Natural killer cell (primary cell): Measurements from ENCODE around the gene RSPO1. TPM values are rescaled to one million over a fixed set of nuclear protein-coding genes. Genes with fewer than 3 reads are reported as not detected.

Experiments used
- ATAC-seq, 3 donors: fragments of 150-1000 bp in 2 of 3; fragments of 200-7000 bp in 1 of 3; cut with Tn5 transposase; 1 replicate in 1 of 3; 2 replicates in 2 of 3; pipeline ENCODE4 v1.10.0; 2021; ENCODE audit warnings: mild to moderate bottlenecking in 2 of 3, moderate library complexity in 2 of 3
- DNase-seq, 2 donors: peaks; one replicate each; pipeline versions ENCODE4 v3.0.0 to v3.0.0-alpha.2; 2013 to 2021; ENCODE audit warnings: mixed read lengths in 1 of 2
- H3K27ac ChIP-seq: one replicate; pipeline ENCODE4 v1.5.1; 2013; ENCODE audit warnings: mild to moderate bottlenecking, low read length
- H3K27me3 ChIP-seq: one replicate; pipeline ENCODE4 v1.6.1; 2013; ENCODE audit warnings: low read length; ENCODE audit not compliant: control insufficient read depth, insufficient read depth
- H3K36me3 ChIP-seq: one replicate; pipeline ENCODE4 v1.6.1; 2013; ENCODE audit warnings: low read length; ENCODE audit not compliant: control insufficient read depth, insufficient read depth
- H3K4me1 ChIP-seq: one replicate; pipeline ENCODE4 v1.6.1; 2013; ENCODE audit warnings: low read length; ENCODE audit not compliant: control insufficient read depth, insufficient read depth
- H3K4me3 ChIP-seq: one replicate; pipeline ENCODE4 v1.5.1; 2013; ENCODE audit warnings: low read length
- H3K9me3 ChIP-seq: one replicate; pipeline ENCODE4 v1.6.1; 2013; ENCODE audit warnings: low read length; ENCODE audit not compliant: control insufficient read depth, insufficient read depth
- H3K27ac Mint-ChIP-seq, 2 donors: one replicate each; pipeline ENCODE4 v1.8.0; 2022; ENCODE audit warnings: mild to moderate bottlenecking in 2 of 2, mixed read lengths in 2 of 2, moderate library complexity in 1 of 2
- H3K27me3 Mint-ChIP-seq, 2 donors: one replicate each; pipeline ENCODE4 v1.8.0; 2022; ENCODE audit warnings: low read depth in 2 of 2, mixed read lengths in 2 of 2
- H3K36me3 Mint-ChIP-seq: one replicate; pipeline ENCODE4 v1.8.0; 2022; ENCODE audit warnings: mixed read lengths
- H3K4me1 Mint-ChIP-seq, 2 donors: one replicate each; pipeline ENCODE4 v1.8.0; 2022; ENCODE audit warnings: mixed read lengths in 2 of 2
- H3K4me3 Mint-ChIP-seq: one replicate; pipeline ENCODE4 v1.8.0; 2022; ENCODE audit warnings: mild to moderate bottlenecking, moderate library complexity, mixed read lengths
- H3K9me3 Mint-ChIP-seq, 2 donors: one replicate each; pipeline ENCODE4 v1.8.0; 2022; ENCODE audit warnings: mixed read lengths in 2 of 2
- WGBS: methylation state at CpG from one replicate; pipeline ENCODE4 v1.1.7; 2013; ENCODE audit warnings: missing lambda C conversion rate; ENCODE audit not compliant: insufficient coverage; 5-methylcytosine and 5-hydroxymethylcytosine counted together
- intact Hi-C: fragments of 100-400 bp; cut with micrococcal nuclease; formaldehyde crosslinking; loops from one replicate; pipeline ENCODE4 v1.14.2; 2022
- total RNA-seq, 4 donors: library from RNA; stranded (reverse); fragments of 120-200 nt in 1 of 4; gene quantifications; one replicate each; pipeline versions ENCODE4 v1.2.3 to v1.2.4, GENCODE V29; 2013 to 2022
- TF ChIP-seq, protein P1 (sequence below): fragments of 200-600 bp; IDR thresholded peaks from one replicate; pipeline ENCODE4 v1.8.0; 2022; ENCODE audit warnings: antibody characterized with exemption

The RSPO1 gene
- total RNA-seq, 3 donors from 2014 or later (not counting 1 experiment from before 2014, with no cell fraction given) = not detected

DNA sequence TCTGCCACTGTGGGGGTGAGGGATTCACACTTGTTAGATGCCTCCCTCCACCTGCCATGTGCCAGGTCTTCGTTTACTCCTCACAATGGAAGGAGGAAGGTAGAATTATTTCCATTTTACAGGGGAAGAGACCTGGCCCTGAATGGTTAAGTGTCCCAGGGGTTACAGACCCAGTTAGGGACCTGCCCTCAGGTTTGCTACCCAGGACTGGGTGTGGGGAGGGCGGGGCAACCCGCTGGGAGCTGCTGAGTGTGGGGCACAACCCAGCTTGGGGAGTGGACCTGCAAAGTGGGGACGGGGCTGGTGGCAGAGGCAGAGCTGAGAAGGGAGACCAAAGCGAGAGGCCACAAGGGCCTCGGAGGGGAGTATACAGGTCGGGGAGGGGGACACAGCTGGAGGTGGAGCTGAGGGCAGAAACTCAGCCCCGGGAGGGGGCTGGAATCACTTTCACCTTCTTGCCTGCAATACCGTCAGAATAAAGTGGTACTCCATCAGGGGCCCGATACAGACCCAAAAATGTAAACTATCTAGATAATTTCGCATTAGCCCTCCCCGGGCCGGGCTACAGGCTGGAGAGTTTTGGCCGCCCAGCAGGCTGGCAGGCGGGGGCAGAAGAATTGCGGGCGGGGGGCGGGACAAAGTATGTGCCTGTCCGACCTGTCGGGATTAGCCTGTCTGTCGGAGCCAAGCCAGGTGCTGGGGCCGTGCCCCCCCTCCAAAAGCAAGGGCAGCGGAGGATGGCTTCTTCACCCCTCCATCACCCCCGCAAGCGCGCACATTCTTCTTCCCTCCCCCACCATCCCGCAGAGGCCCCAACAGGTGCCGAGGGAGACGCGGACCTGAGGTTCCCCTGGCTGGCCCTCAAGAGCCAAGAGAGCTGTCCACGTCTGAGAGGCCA lies 1.4 kb downstream of the RSPO1 start:
- DNase-seq = no peak
- no peak overlapping the region for H3K27ac Mint-ChIP-seq
- Histone ChIP-seq H3K4me3 (no peak overlapping the region), H3K4me1 (peaks cover 7% of the 10 kb centered on the region), H3K9me3 (no peaks in the 10 kb centered on the region), H3K27ac (no peak overlapping the region), H3K36me3 (no peaks in the 10 kb centered on the region), H3K27me3 (peaks cover 22% of the 10 kb centered on the region)
- intact Hi-C loops = no loop called here
- H3K27me3 Mint-ChIP-seq = peaks cover 54 to 80% of the 10 kb centered on the region in 2 donors
- H3K36me3 Mint-ChIP-seq = no peaks in the 10 kb centered on the region
- no peak overlapping the region for H3K4me3 Mint-ChIP-seq
- H3K9me3 Mint-ChIP-seq = no peaks in the 10 kb centered on the region
- no peak for ATAC-seq
- H3K4me1 Mint-ChIP-seq = peaks cover 0 to 5% of the 10 kb centered on the region in 2 donors
- TF ChIP-seq, protein P1, sequence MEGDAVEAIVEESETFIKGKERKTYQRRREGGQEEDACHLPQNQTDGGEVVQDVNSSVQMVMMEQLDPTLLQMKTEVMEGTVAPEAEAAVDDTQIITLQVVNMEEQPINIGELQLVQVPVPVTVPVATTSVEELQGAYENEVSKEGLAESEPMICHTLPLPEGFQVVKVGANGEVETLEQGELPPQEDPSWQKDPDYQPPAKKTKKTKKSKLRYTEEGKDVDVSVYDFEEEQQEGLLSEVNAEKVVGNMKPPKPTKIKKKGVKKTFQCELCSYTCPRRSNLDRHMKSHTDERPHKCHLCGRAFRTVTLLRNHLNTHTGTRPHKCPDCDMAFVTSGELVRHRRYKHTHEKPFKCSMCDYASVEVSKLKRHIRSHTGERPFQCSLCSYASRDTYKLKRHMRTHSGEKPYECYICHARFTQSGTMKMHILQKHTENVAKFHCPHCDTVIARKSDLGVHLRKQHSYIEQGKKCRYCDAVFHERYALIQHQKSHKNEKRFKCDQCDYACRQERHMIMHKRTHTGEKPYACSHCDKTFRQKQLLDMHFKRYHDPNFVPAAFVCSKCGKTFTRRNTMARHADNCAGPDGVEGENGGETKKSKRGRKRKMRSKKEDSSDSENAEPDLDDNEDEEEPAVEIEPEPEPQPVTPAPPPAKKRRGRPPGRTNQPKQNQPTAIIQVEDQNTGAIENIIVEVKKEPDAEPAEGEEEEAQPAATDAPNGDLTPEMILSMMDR = no peak
- WGBS = 6% methylated on average over 30 of the region's 31 CpGs

DNA sequence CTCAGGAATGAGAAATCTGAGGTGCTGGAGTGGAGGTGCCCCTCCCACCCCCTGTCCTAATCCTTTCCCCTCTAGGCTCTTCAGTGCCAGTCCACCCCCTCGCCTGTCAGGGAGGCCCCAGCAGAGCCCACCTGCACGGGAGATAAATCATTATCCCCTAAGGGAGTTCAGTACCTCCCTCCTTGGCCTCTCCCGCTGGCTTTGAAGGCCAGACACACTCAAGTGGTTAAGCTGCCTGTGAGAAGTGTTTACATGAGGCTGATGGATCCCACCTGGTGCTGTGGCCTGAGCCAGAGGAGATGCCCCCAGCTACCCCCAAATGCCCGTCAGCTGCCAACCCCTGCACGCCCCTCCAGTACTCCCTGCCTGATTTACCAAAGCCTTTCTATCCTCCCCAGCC lies 3.7 kb downstream of the RSPO1 start:
- 57% methylated on average over 4 of the region's 5 CpGs for WGBS
- peaks cover 0 to 5% of the 10 kb centered on the region in 2 donors for H3K4me1 Mint-ChIP-seq
- H3K4me3 Mint-ChIP-seq = no peak overlapping the region
- no peaks in the 10 kb centered on the region for H3K9me3 Mint-ChIP-seq
- intact Hi-C loops = no loop called here
- TF ChIP-seq, protein P1 = no peak
- no peak overlapping the region for H3K27ac ChIP-seq
- peaks cover 59 to 77% of the 10 kb centered on the region in 2 donors for H3K27me3 Mint-ChIP-seq
- H3K36me3 Mint-ChIP-seq = no peaks in the 10 kb centered on the region
- ATAC-seq (no peak), DNase-seq (no peak)
- H3K36me3 ChIP-seq = no peaks in the 10 kb centered on the region
- H3K4me3 ChIP-seq = no peak overlapping the region
- peaks cover 7% of the 10 kb centered on the region for H3K4me1 ChIP-seq
- H3K27ac Mint-ChIP-seq = no peak overlapping the region
- H3K27me3 ChIP-seq = peaks cover 22% of the 10 kb centered on the region
- H3K9me3 ChIP-seq = no peaks in the 10 kb centered on the region

DNA sequence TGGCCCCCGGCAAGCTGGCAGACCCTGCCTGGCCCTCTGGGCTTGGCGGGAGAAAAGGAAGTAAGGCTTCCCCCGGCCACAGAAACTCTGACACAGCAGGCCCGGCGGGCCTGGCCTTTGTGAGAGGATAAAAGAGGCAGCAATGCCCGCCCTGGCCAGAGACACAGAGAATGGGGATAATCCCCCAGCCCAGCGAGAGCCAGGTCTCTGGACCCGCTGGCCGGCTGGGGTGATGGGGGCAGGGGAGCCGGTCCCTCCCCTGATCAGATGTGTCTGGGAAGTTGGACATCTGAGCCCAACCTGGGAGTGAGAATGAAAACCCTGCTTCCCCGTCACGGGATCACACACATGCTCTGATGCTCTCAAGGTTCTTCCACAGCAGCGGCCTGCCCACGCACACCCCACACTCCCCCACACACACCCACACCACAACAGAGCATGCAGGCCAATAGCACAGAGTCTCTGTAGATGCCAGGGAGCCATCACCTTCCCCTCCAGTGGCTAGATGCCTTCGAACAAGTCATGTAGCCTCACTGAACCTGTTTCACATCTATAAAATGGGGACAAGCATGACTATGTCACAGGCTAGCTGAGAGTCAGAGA lies 4.2 kb downstream of the RSPO1 start:
- intact Hi-C loops = no loop called here
- Histone ChIP-seq H3K9me3 (no peaks in the 10 kb centered on the region), H3K4me3 (no peak overlapping the region), H3K27me3 (peaks cover 22% of the 10 kb centered on the region), H3K27ac (no peak overlapping the region), H3K4me1 (peaks cover 7% of the 10 kb centered on the region), H3K36me3 (no peaks in the 10 kb centered on the region)
- 31% methylated on average over 14 of the region's 15 CpGs for WGBS
- ATAC-seq (no peak), DNase-seq (no peak)
- H3K9me3 Mint-ChIP-seq = no peaks in the 10 kb centered on the region
- H3K4me1 Mint-ChIP-seq = peaks cover 0 to 5% of the 10 kb centered on the region in 2 donors
- TF ChIP-seq, protein P1 = no peak
- H3K27ac Mint-ChIP-seq = no peak overlapping the region
- peaks cover 58 to 71% of the 10 kb centered on the region in 2 donors for H3K27me3 Mint-ChIP-seq
- H3K4me3 Mint-ChIP-seq = no peak overlapping the region
- H3K36me3 Mint-ChIP-seq = no peaks in the 10 kb centered on the region
